Muscle of leg (tissue), 11 donors: ENCODE data around the gene C4BPB. TPM values are rescaled to one million over a fixed set of nuclear protein-coding genes. Genes with fewer than 3 reads are reported as not detected.
A peak's percentile ranks its signal among the peaks of the same experiment; 100 is the strongest.

Source experiments
- DNase-seq: peaks from one replicate; pipeline ENCODE4 v3.0.0; 2013
- H3K27ac ChIP-seq: one replicate; pipeline ENCODE4 v1.5.1; 2013; ENCODE audit warnings: mild to moderate bottlenecking, low read length, control low read depth
- H3K27me3 ChIP-seq: one replicate; pipeline ENCODE4 v1.6.1; 2013; ENCODE audit warnings: low read length; ENCODE audit not compliant: control insufficient read depth, insufficient read depth
- H3K36me3 ChIP-seq: one replicate; pipeline ENCODE4 v1.6.1; 2013; ENCODE audit warnings: low read length; ENCODE audit not compliant: control insufficient read depth, insufficient read depth
- H3K4me1 ChIP-seq: one replicate; pipeline ENCODE4 v1.6.1; 2013; ENCODE audit warnings: low read length; ENCODE audit not compliant: control insufficient read depth, insufficient read depth
- H3K4me3 ChIP-seq: one replicate; pipeline ENCODE4 v1.5.1; 2013; ENCODE audit warnings: low read length, control low read depth
- H3K9me3 ChIP-seq: replicated peaks from 2 replicates; pipeline ENCODE4 v1.6.1; 2013; ENCODE audit warnings: low read depth, low read length; ENCODE audit not compliant: control insufficient read depth
- WGBS: methylation state at CpG from one replicate; pipeline ENCODE4 v1.1.5; 2013; ENCODE audit warnings: missing lambda C conversion rate; ENCODE audit not compliant: insufficient coverage; 5-methylcytosine and 5-hydroxymethylcytosine counted together
- polyA plus RNA-seq, 8 donors: library from polyadenylated mRNA; unstranded; fragments of 120-200 nt; gene quantifications; one replicate each; pipeline versions ENCODE4 v1.2.1 to v1.2.3, GENCODE V29; 2013; ENCODE audit warnings: inconsistent platforms in 1 of 8, low replicate concordance in 1 of 8; ENCODE audit not compliant: insufficient read length in 8 of 8, insufficient read depth in 1 of 8
- total RNA-seq: library from RNA; stranded (reverse); fragments of 120-200 nt; gene quantifications from one replicate; pipeline ENCODE4 v1.2.4, GENCODE V29; 2013

The C4BPB gene
- total and polyA plus RNA-seq, 9 donors, result 0.11 to 0.53 (median 0.32) TPM; not detected in 1

DNA sequence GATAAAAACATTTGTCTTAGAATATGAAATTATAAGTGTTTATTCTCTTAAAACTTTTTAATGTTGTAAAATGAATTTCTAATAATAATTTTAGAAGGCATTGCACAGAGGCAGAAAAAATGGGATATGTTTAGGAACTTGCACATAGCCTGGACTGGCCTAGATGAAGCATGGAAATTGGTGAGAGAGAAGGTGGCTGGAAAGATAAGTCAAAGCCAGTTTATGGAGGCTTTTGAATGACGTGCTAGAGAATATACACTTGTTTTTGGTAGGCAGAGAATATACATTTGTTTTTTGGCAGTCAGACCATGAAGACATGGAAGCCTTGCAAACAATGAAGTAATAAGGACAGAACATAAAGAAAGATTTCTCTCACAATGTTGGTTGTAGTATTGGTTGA lies 13.1 kb downstream of the C4BPB start:
- no peaks in the 10 kb centered on the region for H3K9me3 ChIP-seq
- no peaks in the 10 kb centered on the region for H3K36me3 ChIP-seq
- DNase-seq, result no peak
- no peak overlapping the region for H3K27ac ChIP-seq
- H3K4me3 ChIP-seq, result no peak overlapping the region
- no peaks in the 10 kb centered on the region for H3K27me3 ChIP-seq
- no peaks in the 10 kb centered on the region for H3K4me1 ChIP-seq
- WGBS, result no CpG with 5 or more reads among the region's 1 CpG

GRCh38 chr1:207102146-207102545 lies 13.5 kb downstream of the C4BPB start:
- Histone ChIP-seq H3K36me3 (no peaks in the 10 kb centered on the region), H3K27me3 (no peaks in the 10 kb centered on the region), H3K4me1 (no peaks in the 10 kb centered on the region), H3K27ac (no peak overlapping the region), H3K4me3 (no peak overlapping the region), H3K9me3 (no peaks in the 10 kb centered on the region)
- WGBS, result 61% methylated on average over 2 of the region's 5 CpGs
- no peak for DNase-seq

DNA sequence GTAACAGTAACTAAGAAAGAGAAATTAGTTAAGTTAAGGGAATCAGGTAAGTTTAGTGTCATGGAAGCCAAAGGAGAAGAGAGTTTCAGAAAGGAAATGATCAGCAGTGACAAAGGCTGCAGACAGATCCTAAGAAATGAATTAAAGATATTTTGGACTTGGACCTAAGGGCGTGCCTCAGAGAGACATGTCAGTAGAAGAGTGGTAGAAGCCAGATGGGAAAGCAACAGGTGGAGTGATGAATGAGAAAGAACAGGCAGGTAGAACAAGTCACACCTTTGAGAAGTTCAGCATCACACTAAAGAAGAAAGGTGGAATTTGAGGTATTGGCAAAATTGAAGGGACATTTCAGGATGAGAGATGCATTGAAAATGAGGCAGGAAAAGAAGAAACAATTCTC lies 14.0 kb downstream of the C4BPB start:
- Histone ChIP-seq H3K27ac (no peak overlapping the region), H3K9me3 (no peaks in the 10 kb centered on the region), H3K36me3 (no peaks in the 10 kb centered on the region), H3K4me3 (no peak overlapping the region), H3K27me3 (no peaks in the 10 kb centered on the region), H3K4me1 (no peaks in the 10 kb centered on the region)
- no peak for DNase-seq
- 100% methylated on average over 1 of the region's 1 CpG for WGBS

DNA sequence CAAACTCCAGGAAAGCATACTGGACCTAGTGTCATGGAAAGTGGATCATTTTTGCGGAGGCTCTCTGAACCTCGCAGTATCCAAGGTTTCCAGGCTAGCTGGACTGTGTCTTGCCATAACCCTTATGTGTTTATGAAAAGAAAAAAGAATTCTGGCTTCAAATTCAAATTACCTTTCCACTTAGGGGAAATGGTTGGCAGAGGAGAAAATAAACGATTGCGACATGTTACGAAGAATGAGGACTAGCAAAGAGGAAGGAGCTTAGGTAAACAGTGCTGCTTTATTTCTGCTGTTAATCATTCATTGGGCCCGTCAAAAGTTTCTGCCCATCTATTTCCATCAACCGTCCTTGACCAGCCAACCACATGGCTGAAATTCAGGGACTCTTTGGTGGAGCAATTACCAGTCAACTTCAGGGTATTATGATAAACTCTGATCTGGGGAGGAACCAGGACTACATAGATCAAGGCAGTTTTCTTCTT lies 15.3 kb downstream of the C4BPB start, which contains the start of gene C4BPA:
TSS of gene C4BPA (plus strand) at position 342 of the 482 bp plus-strand sequence. CDS start 8,793 bp downstream, outside the sequence.
- Histone ChIP-seq H3K4me1 (no peaks in the 10 kb centered on the region), H3K27ac (no peak within 1 kb of the TSS), H3K9me3 (no peaks in the 10 kb centered on the region), H3K4me3 (no peak within 1 kb of the TSS), H3K27me3 (no peaks in the 10 kb centered on the region), H3K36me3 (no peaks in the 10 kb centered on the region)
- WGBS, result 86% methylated on average over 2 of the region's 7 CpGs
- DNase-seq, result no peak

GRCh38 chr1:207109004-207109403 lies 20.3 kb downstream of the C4BPB start:
- Histone ChIP-seq H3K36me3 (no peaks in the 10 kb centered on the region), H3K4me1 (no peaks in the 10 kb centered on the region), H3K27me3 (no peaks in the 10 kb centered on the region), H3K4me3 (no peak overlapping the region), H3K27ac (no peak overlapping the region), H3K9me3 (no peaks in the 10 kb centered on the region)
- no CpG with 5 or more reads among the region's 3 CpGs for WGBS
- no peak for DNase-seq

GRCh38 chr1:207112616-207113296 lies 24.1 kb downstream of the C4BPB start:
- Histone ChIP-seq H3K4me3 (no peak overlapping the region), H3K9me3 (no peaks in the 10 kb centered on the region), H3K27me3 (no peaks in the 10 kb centered on the region), H3K27ac (no peak overlapping the region), H3K4me1 (no peaks in the 10 kb centered on the region), H3K36me3 (no peaks in the 10 kb centered on the region)
- DNase-seq, result peak; percentile 57
- WGBS, result no CpG with 5 or more reads among the region's 2 CpGs

DNA sequence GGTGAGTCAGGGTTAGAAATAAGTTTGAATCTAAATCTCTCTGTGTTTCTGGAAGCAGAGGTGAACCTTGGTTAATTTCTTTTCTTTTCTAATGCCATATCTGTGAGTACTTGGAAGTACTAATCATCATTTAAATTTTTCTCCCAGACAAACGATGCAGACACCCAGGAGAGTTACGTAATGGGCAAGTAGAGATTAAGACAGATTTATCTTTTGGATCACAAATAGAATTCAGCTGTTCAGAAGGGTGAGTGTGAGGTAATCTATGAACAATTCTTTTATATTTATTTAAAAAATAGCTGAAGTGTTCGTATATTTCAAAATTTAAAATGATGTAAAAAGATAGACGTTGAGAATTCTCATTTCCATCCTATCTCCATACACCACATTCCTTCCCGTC lies 26.6 kb downstream of the C4BPB start:
- no peaks in the 10 kb centered on the region for H3K4me1 ChIP-seq
- H3K27ac ChIP-seq, result no peak overlapping the region
- no peaks in the 10 kb centered on the region for H3K27me3 ChIP-seq
- no peaks in the 10 kb centered on the region for H3K9me3 ChIP-seq
- no CpG with 5 or more reads among the region's 5 CpGs for WGBS
- no peak for DNase-seq
- H3K36me3 ChIP-seq, result no peaks in the 10 kb centered on the region
- no peak overlapping the region for H3K4me3 ChIP-seq

- no peaks in the 10 kb centered on the region for H3K27me3 ChIP-seq
- no peak overlapping the region for H3K4me3 ChIP-seq
- H3K27ac ChIP-seq, result no peak overlapping the region
- peaks cover 8% of the 10 kb centered on the region for H3K9me3 ChIP-seq
- H3K36me3 ChIP-seq, result no peaks in the 10 kb centered on the region
- DNase-seq, result no peak
- H3K4me1 ChIP-seq, result no peaks in the 10 kb centered on the region
- 100% methylated on average over 1 of the region's 3 CpGs for WGBS
These were observed 35.7 kb downstream of the C4BPB start for GRCh38 chr1:207124389-207124788.

GRCh38 chr1:207128336-207128921 lies 39.8 kb downstream of the C4BPB start:
- H3K4me1 ChIP-seq, result no peaks in the 10 kb centered on the region
- no peak overlapping the region for H3K27ac ChIP-seq
- H3K27me3 ChIP-seq, result no peaks in the 10 kb centered on the region
- H3K4me3 ChIP-seq, result no peak overlapping the region
- peaks cover 10% of the 10 kb centered on the region for H3K9me3 ChIP-seq
- no peaks in the 10 kb centered on the region for H3K36me3 ChIP-seq
- no peak for DNase-seq

GRCh38 chr1:207129053-207129452 lies 40.4 kb downstream of the C4BPB start:
- H3K27me3 ChIP-seq, result no peaks in the 10 kb centered on the region
- H3K4me1 ChIP-seq, result no peaks in the 10 kb centered on the region
- DNase-seq, result no peak
- no peak overlapping the region for H3K27ac ChIP-seq
- H3K36me3 ChIP-seq, result no peaks in the 10 kb centered on the region
- peaks cover 10% of the 10 kb centered on the region for H3K9me3 ChIP-seq
- H3K4me3 ChIP-seq, result no peak overlapping the region
